Measurements from ENCODE around the gene CENPS. TPM values are rescaled to one million over a fixed set of nuclear protein-coding genes. Genes with fewer than 3 reads are reported as not detected.

The CENPS gene
- 13.3 and 15.0 TPM in 2 replicates for total RNA-seq (2014; rRNA removed; shearing (Covaris generic); ENCODE audit: low replicate concordance)

DNA sequence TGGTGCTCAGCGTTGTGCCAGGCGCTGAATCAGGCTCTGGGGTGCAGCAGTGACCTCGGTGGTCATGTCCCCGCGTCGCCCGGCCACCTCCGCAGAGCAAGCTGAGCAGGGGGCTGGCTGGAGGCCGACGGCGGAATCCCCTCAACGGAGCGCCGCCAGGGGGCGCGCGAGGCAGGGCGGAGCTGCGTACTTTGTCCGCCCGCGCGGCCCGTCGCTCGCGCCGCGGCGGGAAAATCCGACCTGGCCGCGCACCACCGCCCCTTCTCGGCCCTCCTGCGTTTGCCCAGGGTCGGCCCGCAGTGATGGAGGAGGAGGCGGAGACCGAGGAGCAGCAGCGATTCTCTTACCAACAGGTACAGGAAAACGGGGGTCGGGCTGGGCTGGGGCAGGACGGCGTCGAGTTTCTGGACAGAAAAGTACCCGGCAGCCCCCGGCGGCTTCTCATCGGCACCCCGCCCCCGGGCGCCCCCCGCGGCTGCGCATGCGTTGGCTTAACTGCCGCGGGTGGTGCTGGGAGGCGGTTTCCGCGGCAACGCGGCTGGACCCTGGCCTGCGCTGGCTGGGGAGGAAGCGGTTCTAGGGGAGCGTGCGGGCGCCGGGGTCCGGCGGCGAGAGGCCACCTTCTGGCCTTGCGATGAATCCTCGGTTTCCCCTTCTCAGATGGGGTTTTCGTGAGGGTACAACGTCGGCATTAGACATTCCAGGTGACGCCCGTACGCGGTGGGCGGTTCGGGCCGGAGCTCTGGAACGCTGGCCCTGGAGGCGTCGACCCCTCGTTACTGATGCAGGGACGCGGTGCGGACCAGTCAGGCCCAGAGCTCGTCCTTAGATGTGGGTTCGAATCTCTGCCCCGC, at the start of gene CENPS:
TSS of gene CENPS (plus strand) at position 218 of the 854 bp plus-strand sequence. CDS start at position 303, 85 bp downstream.
- no peaks in the 10 kb centered on the region for H3K27me3 ChIP-seq

DNA sequence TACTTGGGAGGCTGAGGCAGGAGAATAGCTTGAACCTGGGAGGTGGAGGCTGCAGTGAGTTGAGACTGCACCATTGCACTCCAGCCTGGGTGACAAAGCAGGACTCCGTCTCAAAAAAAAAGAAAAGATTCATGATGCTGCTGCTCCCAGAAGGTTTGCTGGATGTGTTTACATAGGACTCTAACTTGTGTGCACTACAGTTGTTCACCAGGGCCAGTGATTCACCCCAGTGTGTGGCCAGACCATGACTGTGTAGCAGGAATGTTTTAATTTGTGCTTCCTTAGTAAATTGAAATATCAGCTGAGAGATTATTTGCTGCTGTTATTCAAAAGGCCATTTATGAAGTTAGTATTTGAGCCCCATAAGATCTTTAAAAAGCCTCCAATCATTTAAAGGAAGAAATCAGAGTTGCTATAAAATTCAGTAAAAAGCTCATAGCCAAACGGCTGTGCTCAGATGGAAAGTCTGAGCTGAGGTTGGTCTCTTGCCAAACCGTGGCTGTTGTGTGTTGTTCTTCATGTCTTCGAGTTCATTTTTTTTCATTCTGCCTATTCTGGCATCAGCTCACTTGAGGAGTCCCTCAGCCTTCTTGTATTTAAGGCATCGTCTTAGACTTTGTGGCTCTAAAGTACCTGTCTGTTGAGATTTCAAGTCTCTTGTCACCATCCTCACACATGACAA, 49.5 kb upstream of the CENPS start:
- no peaks in the 10 kb centered on the region for H3K27me3 ChIP-seq
- no peaks in the 10 kb centered on the region for H3K9me3 ChIP-seq
- peaks cover 2% of the 10 kb centered on the region for H3K36me3 ChIP-seq
- no peak overlapping the region for H3K4me3 ChIP-seq
- DNase-seq, result peak; percentile 77

More for the DNA sequence above, at the start of gene CENPS:
- peak; percentile 82 for DNase-seq
- no peaks in the 10 kb centered on the region for H3K36me3 ChIP-seq
- H3K9me3 ChIP-seq, result no peaks in the 10 kb centered on the region
- H3K4me3 ChIP-seq, result peak within 1 kb of the TSS; percentile 77

DNA sequence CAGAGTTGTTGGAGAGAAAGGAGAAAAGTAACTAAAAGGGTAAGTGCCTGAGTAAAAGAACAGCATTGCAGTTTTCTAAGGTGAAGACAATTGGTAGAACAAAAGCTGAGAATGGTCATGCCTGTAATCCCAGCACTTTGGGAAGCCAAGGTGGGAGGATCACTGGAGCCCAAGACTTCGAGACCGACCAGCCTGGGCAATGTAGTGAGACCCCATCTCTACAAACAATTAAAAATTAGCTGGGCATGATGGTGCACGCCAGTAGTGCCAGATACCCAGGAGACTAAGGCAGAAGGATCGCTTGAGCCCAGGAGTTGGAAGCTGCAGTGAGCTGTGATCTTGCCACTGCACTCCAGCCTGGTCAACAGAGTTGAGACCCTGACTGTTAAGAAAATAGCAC, 46.6 kb upstream of the CENPS start:
- H3K36me3 ChIP-seq, result no peaks in the 10 kb centered on the region; the same call in 1 of the 2 replicates
- H3K9me3 ChIP-seq, result no peaks in the 10 kb centered on the region

DNA sequence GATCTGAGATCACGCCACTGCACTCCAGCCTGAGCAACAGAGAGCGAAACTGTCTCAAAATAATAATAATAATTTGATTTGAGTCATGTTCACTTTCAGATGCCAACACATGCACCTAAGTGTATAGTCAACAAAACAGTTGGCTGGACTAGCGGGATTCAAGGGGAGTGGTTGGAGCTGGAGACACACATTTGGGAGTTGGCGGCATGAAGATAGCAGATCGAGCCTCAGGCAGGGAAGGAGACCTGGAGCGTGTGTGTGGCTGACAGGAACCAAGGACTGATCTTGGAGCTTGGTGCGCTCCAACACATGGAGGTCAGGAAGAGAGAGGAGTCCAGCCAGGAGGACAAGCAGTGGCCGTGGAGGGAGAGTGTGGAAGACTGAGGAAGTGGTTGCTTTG, 46.0 kb upstream of the CENPS start:
- DNase-seq, result no peak
- Histone ChIP-seq H3K27me3 (no peaks in the 10 kb centered on the region), H3K4me3 (no peak overlapping the region), H3K36me3 (no peaks in the 10 kb centered on the region; the same call in 1 of the 2 replicates), H3K9me3 (no peaks in the 10 kb centered on the region)

More for the DNA sequence above, 46.6 kb upstream of the CENPS start:
- no peak for DNase-seq
- no peaks in the 10 kb centered on the region for H3K27me3 ChIP-seq
- no peak overlapping the region for H3K4me3 ChIP-seq

DNA sequence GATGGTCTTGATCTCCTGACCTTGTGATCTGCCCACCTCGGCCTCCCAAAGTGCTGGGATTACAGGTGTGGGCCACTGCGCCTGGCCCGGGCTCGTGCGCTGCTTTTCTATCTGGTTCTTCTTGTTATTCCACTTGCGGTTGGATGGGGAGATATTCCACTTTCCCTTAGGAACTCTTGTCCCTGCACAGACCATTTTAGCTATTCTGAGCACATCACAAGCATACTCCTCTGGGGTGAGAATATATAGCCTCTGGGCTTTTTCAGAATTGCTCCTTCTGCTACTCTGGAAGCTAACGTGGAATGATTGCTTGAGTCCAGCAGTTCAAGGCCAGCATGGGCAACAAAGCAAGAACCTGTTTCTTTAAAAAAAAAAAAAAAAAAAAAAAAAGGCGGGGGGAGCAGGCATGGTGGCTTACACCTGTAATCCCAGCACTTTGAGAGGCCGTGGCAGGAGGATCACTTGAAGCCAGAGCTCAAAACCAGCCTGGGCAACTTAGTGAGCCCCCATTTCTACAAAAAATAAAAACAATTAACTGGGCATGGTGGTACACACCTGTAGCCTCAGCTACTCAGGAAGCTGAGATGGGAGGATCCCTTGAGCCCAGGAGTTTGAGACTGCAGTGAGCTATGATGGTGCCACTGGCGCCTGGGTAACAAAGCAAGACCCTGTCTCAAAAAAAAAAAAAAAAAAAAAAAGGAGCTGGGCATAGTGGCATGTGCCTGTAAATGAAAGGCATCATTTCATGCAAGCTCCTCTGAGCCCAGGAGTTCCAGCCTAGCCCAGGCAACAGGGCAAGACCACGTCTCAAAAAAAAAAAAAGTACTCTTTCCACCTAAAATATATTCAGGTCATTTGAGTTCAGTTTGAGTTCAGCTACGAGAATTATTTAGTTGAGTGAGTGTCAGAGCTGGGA, 43.2 kb upstream of the CENPS start:
- no peaks in the 10 kb centered on the region for H3K36me3 ChIP-seq
- DNase-seq, result no peak
- H3K4me3 ChIP-seq, result no peak overlapping the region
- no peaks in the 10 kb centered on the region for H3K9me3 ChIP-seq
- no peaks in the 10 kb centered on the region for H3K27me3 ChIP-seq

DNA sequence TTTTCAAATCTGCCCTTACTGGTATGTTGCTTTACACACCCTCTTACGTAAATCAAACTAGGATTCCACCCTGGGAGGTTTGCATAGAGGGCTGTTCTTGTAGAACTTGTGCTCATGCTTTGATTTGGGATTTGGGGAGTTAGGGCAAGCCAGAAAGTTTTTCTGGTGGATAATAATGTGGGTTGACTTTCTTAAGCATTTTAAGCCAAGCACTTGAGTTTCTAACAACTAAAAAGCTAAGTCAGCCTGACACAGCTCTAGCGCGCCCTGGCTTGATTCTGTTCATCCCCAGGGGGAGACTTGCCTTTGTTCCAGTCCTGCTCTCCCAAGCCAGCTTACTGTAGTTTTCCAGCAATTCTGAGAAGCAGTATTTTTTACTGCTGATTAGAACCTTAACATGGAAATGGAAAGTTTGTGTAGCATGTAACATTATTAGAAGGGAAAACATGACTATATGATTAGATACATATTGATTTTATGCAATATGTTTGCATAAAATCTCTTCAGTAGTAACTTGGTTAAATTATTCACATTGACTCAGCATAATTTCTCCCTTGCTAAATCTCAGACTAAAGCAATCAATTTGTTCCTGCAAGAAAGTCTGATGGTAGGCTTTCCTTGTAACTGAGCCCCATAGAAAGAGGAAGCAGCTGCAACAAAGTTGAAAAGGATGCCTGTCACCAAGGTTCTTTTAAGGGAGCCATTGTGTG, 42.4 kb upstream of the CENPS start:
- Histone ChIP-seq H3K9me3 (no peaks in the 10 kb centered on the region), H3K27me3 (no peaks in the 10 kb centered on the region), H3K4me3 (no peak overlapping the region), H3K36me3 (no peaks in the 10 kb centered on the region)
- DNase-seq, result peak; percentile 12

DNA sequence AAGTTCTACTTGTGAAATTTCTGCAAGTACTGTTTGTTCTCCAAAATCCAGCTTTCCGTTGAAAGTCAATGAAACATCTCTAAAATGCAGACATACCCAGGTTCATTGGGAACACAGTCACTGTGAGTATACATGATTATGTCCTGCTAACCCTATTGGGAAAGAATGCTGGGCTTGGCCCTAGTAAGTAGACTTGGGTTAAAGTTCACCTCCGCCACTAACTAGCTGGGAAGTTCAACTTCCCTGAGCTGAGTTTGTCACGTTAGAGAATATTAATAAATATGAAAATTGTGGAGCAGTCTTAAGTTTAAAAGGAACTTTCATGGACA, 41.9 kb upstream of the CENPS start:
- no peak overlapping the region for H3K4me3 ChIP-seq
- no peak for DNase-seq
- H3K9me3 ChIP-seq, result no peaks in the 10 kb centered on the region
- no peaks in the 10 kb centered on the region for H3K36me3 ChIP-seq
- no peaks in the 10 kb centered on the region for H3K27me3 ChIP-seq

DNA sequence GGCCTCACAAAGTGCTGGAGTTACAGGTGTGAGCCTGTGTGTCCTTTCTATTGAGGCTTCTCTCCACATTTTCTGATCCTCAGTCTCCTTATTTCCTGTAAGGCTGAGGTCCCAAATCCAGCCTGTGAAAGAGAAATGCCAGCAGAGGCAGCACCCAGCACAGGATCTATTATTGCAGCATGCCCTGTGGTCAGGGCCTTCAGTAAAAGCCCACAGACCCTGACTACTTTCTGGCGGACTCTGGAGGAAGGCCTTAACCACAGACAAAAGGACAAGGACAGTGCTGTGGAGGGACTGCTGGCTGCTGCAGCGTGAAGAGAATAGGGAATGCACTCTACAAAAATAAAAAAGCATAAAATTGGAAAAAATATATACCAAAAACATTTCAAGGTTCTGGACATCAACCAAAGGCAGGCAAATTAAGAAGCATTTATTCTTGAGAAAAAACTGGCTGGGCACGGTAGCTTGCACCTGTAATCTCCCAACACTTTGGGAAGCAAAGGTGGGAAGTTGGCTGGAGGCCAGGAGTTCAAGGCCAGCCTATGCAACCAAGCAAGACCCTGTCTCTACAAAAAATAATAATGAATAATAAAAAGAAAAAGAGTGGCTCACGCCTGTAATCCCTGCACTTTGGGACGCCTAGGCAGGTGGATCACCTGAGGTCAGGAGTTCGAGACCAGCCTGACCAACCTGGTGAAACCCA, 40.8 kb upstream of the CENPS start:
- no peaks in the 10 kb centered on the region for H3K27me3 ChIP-seq
- no peak for DNase-seq
- H3K36me3 ChIP-seq, result no peaks in the 10 kb centered on the region; the same call in 1 of the 2 replicates
- no peak overlapping the region for H3K4me3 ChIP-seq
- peaks cover 6% of the 10 kb centered on the region for H3K9me3 ChIP-seq

DNA sequence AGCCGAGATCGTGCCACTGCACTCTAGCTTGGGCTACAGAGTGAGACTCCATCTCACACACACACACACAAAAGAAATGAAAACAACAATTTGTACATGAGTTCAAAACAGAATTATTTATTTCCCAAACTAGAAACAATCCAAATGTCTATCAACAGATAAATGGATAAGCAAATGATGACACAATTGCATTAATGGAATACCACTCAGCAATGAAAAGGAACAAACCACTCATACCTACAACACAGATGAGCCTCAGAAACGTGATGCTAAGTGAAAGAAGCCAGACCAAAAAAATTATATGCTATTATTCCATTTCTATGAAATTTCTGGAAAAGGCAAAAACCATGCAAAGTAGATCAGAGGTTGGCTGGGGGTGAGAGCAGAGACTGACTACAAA, 33.4 kb upstream of the CENPS start:
- H3K36me3 ChIP-seq, result peaks cover 6% of the 10 kb centered on the region
- no peaks in the 10 kb centered on the region for H3K27me3 ChIP-seq
- no peak overlapping the region for H3K4me3 ChIP-seq
- H3K9me3 ChIP-seq, result peaks cover 7% of the 10 kb centered on the region
- DNase-seq, result no peak

DNA sequence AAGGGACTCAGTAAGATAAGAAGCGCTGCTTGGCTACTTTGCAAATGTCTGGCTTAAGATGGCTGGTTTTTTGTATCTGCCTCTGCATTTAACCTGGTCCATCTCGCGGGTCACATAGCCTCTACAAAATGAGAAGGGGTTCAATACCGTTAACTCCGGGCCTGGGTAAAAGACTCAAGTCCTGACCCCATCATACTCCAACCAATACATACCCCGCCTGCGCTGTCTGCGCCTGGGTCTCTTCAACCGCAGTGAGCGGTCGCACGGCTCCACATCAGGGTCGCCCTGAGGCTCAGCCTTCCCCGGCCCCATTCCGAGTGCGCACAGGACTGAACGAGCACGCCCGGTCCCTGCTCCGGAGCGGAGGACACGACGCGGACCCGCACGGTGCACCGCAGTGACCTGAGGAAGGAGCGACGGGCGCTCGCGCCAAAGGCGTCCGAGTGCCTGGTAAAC, 31.9 kb upstream of the CENPS start:
- H3K36me3 ChIP-seq, result peaks cover 18% of the 10 kb centered on the region
- no peak for DNase-seq

DNA sequence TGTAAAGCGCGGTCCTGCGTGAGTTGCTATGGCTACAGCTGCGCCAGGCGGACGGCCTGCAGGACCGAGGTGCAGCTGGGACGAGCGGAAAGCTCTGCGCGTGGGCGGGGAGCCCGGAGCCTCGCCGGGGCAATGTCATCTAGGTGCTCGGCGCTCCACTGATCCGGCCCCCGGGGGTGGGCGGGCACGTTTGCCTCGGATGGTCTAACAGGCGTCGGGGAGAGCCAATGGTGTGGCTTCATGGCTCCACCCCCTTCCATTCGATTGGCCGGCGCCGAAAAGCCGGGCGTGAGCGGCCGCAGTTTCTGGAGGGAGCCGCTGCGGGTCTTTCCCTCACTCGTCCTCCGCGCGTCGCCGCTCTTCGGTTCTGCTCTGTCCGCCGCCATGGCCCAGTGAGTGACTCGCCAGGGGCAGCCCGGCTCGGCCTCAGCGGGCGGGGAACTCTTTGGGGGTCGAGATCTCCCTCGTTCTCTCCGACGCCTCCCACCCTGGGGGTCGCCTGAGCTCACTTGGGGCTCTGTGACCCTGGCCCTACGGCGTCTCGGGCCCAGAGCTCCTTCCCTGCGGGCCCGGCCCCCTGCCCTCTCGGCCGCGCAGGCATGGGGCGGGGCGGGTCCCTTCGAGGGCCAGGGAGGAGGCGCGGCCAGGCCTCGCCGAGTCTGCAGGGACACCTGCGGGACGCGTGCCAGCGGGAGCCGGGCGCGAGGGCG, 31.3 kb upstream of the CENPS start, which contains the start of gene PGD:
TSS of gene PGD (plus strand) at position 331 of the 710 bp plus-strand sequence. CDS start at position 385, 54 bp downstream.
- peak within 1 kb of the TSS; percentile 89 for H3K4me3 ChIP-seq
- H3K36me3 ChIP-seq, result peaks cover 22% of the 10 kb centered on the region
- peak; percentile 99 for DNase-seq
- peaks cover 4% of the 10 kb centered on the region for H3K9me3 ChIP-seq
- H3K27me3 ChIP-seq, result no peaks in the 10 kb centered on the region

More for the DNA sequence above, 31.9 kb upstream of the CENPS start:
- H3K4me3 ChIP-seq, result peak overlapping the region; percentile 89
- H3K9me3 ChIP-seq, result peaks cover 7% of the 10 kb centered on the region
- no peaks in the 10 kb centered on the region for H3K27me3 ChIP-seq

DNA sequence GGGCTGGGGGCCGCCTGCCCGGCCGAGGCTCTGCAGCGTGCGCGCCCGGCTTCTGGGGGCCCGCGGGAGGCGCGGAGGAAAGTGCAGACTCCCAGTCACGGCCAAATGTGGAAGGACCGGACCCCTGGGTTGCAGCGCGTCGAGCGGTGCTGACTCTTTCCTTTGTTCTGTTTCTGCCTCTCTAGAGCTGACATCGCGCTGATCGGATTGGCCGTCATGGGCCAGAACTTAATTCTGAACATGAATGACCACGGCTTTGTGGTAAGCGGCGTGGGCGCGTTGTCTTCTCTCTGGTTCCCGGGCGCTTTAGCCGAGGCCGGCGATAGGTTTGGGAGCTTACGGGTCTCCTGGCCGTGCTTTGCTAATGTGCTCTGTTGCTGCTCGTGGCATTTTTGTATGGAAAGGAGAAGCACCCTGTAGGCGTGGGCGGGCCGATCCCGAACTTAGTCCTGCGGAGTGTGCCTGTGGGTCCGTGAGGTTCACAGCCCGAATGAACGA, 30.7 kb upstream of the CENPS start:
- Histone ChIP-seq H3K27me3 (no peaks in the 10 kb centered on the region), H3K4me3 (peak overlapping the region; percentile 89), H3K36me3 (peaks cover 28% of the 10 kb centered on the region), H3K9me3 (no peaks in the 10 kb centered on the region; the same call in 1 of the 2 replicates)
- peak; percentile 55 for DNase-seq

DNA sequence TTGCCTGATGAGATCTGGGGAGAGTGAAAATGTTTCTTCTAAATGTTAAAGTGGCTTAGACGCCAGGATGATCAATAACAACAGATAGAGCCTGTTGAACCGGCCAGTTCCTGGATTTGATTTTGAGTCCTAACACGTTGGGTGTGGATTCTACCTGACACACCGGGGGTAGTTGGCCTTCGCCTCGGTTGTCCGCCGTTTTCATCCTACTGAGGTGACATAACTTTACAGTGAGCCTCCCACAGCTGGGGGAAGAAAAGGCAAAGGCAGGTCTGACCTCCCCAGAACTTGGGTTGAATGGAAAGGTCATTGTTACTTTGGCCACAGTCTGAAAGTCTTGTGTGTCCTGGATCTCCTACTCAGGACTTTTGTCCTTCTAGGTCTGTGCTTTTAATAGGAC, 30.2 kb upstream of the CENPS start:
- Histone ChIP-seq H3K9me3 (no peaks in the 10 kb centered on the region), H3K36me3 (peaks cover 33% of the 10 kb centered on the region), H3K27me3 (no peaks in the 10 kb centered on the region), H3K4me3 (peak overlapping the region; percentile 89)
- no peak for DNase-seq

DNA sequence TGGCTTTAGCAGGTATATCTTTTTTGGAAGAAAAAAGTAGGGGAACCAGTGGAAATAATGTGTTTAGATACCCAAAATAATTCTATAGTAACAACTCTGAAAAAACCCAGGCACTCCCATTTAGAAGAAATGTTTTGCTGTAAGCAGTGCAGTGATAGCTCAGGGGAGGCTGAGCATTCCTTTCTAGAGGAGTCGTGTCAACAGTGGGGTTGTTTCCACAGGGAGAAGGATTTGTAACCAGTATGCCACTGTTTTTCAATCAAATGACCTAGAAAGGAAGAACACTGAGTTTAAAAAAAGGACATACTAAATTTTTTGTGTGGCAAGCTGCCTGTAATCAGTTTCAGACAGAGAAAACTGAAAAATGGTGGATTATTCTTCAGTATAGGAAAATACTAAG, 29.0 kb upstream of the CENPS start:
- H3K4me3 ChIP-seq, result no peak overlapping the region
- no peaks in the 10 kb centered on the region for H3K9me3 ChIP-seq
- H3K27me3 ChIP-seq, result no peaks in the 10 kb centered on the region
- peak; percentile 7 for DNase-seq
- H3K36me3 ChIP-seq, result peaks cover 44% of the 10 kb centered on the region
